Activated CD4-positive, alpha-beta T cell treated with anti-CD3 and anti-CD28 coated beads for 24 hours (primary cell): Measurements from ENCODE around the gene FBXW11.

Source experiments
- DNase-seq, 2 donors: peaks; one replicate each; pipeline ENCODE4 v3.0.0-alpha.2; 2020; ENCODE audit warnings: low read depth in 2 of 2

The FBXW11 gene

DNA sequence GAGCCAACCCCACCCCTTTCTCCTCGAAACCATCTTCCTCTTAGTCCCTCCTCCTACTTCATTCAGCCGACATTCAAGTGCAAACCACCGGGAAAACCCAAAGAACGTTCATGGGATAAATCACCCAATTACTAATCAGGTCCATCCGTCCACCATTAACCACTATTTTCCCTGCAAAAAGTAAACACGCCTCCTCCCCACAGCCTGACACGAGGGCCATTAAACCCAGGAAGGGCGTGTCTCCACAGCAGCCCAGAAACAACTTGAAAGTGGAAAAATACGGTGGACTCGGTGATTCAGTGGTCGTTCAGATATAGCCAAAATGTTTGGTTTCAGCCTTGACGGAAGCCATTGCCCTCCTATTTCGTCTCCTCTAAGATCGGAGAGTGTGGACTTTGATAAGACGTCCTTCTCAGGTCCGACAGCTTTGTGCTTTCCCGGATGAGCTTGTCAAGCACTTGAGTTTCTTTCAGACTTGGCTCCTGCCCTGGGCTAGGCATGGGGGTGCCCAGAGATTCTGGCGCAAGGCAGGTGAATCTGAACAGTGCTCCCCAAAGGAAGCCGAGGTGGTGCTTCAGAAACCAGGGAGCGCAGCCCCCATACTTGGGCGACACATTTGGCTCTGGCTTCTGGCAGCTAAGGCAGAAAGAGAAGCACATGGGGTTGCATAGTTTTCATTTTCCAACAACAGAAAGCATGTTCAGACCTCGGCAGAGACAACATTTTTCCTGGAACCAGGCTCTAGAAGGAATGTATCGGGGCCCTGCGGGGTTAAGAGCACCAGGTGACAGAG, 164.3 kb downstream of the FBXW11 start:
- no peak for DNase-seq

DNA sequence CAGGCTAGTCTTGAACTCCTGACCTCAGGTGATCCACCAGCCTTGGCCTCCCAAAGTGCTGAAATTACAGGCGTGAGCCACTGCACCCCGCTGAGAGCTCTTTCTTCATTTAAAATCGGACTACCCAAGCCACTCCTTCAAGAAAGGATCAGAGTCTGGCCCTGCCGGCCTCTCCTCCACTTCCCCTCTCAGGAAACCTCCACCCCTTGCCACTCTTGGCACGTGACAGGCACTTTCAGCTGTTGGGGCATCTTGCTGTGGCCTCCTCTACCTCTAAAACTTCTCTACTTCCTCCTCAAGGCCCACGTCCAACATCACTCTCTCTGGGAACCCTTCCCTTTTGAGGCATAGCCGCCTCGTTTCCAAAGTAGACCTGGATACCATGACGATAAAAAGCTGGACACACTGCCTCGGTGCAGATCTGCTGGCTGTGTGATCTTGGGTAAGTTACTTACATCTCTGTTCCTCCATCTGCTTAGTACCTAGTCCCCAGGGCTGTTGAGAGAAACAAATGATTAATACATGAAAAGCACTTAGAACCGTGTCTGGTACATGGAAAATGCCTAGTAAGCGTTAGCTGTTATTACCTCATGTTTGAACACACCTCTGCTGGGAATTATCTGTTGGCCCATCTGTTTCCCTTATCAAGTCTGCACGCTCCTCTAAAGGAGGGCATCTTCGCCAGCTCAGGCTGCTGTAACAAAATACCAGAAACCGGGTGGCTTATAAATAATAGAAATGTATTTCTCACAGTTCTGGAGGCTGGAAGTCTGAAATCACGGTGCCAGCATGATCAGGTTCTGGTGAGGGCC, 165.5 kb downstream of the FBXW11 start:
- no peak for DNase-seq

DNA sequence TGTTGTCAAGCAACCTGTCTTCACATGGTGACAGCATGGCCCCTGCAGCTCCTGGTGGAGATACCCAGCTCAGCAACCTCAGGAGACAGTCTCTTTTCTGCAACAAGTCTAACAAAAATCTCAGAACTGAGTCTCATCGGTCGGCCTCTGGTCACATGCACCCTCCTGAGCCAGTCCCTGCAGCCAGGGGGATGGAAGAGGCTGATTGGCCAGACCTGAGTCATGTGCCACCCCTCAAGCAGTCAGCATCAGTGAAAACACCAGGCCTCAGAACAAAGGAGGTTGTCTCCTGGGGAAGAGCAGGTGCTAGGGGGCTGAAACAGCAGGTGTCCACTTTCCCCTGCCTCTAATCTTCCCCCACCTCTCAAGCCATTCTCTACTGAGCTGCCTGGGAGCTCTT, 166.4 kb downstream of the FBXW11 start:
- DNase-seq = no peak

DNA sequence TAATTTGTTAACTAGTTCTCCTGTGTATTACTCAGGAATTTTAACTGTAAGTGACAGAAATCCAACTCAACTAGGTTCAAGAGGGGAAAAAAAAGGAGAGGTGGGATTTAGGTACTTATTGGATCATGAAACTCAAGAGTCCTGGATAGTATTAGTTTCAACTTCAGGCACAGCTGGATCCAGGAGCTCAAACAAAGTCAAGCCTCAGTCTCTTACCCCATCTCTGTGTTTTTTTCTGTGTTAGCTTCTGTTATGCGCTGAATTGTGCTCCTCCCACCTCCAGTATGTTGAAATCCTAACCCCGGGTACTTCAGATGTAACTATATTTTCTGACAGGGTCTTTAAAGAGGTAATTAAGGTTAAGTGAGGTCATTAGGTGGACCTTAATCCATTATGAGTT, 167.3 kb downstream of the FBXW11 start:
- DNase-seq = no peak

DNA sequence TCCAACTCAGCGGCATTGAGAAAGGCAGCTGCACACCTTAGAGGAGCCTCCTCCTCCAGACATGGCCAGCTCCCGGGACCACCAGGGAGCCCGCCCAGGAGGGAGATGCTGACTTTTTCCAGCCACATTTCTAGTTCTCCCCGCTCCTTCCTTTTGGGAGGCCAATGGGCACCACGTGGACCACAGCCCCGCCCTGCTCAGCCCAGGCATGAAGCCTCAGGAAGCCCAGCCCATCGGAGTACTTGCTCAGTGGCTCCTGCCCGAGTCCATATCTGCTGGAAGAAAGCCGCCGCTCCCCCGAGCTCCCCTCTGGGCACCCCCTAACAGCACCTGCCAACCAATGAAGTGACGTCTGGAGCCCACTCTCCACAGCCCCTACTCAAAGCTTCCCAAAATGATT, 168.4 kb downstream of the FBXW11 start:
- DNase-seq = no peak

DNA sequence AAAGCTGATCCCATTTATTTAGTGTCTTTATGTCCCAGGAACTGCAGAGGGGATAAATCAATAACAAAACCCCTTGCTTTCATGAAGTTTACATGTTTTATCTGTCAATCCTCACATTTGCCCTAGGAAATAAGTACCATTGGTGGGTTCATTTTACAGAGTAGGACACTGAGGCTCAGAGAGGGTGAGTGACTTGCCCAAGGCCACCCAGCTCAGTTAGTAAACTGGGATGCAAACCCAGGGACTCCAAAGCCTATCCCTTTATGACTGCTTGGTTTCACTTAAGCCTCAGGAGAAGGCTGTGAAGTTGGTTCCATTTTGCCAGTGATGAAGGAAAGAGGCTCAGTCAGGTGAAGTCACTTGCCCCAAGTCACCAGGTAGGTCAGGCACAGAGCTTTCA, 168.9 kb downstream of the FBXW11 start:
- no peak for DNase-seq

DNA sequence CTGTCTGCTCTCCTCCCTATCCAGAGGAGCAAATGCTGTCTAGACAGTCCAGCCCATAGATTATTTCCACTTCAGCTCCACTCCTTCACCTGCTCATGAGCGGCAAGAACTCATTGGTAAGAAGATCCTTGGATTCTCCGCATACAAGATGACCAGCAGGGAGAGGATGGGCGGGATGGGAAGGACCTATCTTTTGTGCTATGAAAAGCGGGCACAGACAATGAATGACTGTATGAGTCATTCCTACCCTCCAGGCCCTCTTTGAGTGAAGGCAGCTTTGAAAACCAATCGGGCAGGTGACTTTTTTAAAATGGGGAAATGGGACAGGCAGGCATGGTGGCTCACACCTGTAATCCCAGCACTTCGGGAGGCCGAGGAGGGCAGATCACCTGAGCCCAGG, 171.4 kb downstream of the FBXW11 start:
- DNase-seq = no peak

DNA sequence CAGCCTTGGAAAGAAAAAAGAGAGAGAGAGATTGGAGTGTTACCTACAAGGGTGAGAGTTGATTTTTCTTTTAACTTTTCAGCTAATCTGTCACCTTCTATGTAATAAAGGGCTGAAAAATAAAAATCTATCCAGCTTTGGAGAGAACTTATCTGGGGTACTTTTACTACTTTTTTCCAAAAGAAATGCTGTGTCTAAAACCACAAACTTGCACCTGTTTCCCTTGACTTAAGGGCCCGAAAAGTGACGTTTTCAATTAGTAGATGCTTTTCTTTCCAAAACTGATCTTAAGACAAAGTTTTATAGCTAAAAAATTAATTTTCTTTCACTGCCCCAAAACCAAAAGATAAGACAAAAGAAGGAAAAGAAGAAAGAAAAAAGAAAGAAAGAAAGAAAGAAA, 172.0 kb downstream of the FBXW11 start:
- DNase-seq = no peak

DNA sequence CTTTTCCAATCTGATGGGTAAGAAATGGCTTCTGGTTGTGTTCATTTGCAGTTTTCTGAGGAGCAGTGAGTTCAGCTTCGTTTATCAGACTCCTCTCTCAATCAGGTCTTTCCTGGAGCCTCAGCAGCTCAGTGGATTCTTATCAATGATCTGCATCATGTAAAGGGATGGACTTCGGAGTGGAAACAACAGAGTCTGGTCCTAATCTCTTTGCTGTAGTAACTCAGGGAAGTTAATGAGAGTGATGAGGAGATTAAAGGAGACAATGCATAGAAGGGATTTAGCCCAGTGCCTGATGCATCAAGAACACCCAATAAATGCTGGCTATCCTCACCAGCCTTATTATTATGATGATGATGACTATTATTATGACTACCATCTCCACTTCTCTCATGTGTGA, 173.7 kb downstream of the FBXW11 start:
- DNase-seq = no peak

DNA sequence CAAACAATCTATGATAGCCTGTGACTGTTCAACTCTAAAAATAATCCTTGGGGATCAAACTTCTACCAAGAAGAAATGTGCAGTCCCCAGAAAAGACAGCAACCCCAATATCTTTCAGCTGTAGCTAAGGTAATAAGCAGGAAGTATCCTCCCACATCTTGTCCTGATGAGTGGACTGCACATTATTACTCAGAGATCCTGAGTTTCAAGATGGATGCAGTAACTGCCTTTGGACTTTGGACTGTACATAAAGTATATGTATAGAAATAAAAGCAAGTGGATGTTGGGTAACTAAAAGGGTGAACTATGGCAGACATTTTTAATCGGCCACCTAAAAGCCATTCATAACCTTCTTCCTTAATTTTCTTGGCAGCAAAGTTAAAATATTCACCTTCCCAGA, 175.8 kb downstream of the FBXW11 start:
- DNase-seq = no peak

DNA sequence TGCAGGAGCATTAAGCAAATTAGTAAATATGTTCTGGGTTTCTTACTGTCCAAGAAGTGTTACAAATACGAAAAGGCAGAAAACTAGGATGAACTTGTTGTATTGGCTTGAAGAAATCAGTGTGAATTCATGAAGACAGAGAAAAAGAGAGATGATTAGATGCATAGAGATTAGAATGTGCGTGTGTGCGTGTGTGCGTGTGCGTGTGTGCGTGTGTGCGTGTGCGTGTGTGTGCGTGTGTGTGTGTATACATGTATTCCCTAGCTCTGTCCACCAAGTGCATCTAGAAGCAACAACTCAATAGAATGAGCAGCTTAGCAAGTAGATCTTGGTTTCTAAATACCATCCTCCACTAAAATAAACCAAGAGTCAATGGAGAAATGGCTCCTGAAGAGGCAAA, 179.3 kb downstream of the FBXW11 start:
- DNase-seq = no peak

DNA sequence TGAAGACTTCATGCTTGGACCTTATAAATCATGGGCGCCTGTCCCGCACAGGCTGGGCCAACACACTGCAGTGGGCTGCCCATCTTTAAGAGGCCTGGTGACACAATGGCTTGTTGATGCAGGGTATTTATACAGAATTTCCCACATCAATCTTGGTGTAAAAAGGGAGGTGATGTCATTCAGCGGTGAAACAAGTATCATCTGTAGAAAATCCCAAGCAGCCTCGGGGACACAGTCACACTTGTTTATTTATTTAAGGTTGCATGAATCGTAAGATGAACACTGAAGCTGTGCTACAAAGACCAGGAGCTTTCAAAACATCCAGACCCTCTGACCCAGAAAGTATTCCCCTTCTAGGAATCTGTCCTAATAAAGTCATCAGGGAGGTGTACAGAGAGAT, 180.3 kb downstream of the FBXW11 start:
- DNase-seq = no peak

DNA sequence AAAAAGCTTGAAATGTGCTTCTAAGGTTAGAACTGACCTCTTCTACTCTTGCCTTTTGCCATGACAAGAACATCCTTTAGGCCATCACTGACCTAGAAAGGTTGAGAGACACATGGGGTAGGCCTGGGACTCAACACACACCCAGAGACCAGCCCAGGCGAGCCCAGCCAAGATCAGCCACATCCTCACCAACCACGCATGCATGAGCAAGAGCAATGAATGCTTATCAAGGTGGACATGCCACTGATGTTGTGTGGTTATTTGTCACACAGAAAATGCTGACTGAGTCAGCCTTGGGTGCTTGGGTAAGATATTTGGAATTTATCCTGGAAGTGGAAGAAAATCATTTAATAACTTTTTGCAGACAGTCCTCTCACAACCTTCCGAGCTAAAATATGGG, 181.4 kb downstream of the FBXW11 start:
- no peak for DNase-seq

DNA sequence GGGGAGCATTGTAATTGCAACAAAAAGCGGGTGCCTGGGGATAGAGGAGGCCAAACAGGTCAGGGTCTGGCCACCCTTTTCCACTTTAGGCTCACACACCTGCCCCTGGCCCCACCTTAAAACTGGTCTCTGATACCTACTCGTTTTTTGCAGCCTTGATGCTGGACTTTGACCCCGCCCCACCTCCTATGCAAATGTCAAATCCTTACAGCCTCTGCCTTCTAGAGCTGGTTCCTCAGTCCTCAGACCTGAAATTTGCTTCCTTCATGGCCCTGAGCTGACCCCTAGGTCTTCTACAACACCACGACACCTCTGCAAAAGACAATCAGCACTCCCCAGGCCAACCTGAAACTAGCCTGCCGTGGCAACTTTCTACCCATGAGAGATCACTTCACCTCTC, 183.2 kb downstream of the FBXW11 start:
- no peak for DNase-seq

DNA sequence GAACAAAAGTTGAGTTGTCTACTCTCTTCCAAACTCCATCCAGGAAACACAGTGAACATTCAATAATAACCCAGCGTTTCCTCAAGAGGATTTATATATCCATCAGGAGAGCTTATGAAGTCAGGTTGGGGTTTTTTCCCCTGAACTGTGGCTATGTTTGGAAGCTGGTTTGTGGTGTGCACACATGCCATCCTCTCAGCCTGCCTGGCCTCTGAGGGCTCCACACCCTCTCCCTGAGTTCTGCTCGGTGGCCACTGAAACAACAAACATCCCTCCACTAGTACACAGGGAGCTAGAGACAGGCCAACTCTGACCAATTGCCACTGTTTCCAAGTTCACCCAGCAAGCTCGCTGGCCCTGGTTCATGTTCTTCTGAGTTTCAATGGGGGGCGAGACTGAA, 185.2 kb downstream of the FBXW11 start:
- DNase-seq = no peak

DNA sequence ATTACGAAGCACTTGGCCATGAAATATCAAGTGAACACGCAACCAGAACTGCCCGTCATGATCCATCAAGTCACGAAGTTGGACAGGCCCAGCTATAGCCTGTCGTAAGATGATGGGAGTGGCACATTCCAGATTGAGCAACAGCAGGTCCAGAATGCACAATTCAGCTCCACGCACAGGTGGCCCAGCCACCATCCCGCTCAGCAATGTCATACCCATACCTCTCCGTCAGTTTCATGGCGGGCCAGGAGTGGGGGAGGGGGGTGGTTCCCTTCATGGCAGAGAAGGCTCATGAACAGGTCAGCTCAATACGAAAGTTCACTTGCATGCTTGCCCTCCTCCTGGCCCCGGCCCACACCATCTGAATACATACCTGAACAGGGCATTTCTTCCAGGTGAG, 185.9 kb downstream of the FBXW11 start:
- no peak for DNase-seq

DNA sequence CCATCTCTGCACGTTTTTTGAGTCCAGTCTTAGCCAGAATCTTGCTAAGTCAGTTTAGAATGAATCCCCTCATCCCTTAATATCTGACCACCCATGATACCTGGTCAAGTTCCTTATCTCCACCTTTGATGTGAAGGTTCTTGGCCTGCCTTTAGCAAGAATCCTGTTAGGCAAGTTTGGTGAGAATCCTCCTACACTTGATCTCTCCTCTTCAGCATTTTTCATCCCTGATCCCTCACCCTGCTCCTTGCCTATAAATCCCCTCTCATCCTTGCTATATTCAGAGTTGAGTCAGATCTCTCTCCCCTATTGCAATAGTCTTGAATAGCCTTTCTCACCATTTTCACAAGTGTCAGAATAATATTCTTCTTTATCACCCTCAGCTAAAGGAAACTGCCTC, 189.8 kb downstream of the FBXW11 start:
- DNase-seq = no peak

DNA sequence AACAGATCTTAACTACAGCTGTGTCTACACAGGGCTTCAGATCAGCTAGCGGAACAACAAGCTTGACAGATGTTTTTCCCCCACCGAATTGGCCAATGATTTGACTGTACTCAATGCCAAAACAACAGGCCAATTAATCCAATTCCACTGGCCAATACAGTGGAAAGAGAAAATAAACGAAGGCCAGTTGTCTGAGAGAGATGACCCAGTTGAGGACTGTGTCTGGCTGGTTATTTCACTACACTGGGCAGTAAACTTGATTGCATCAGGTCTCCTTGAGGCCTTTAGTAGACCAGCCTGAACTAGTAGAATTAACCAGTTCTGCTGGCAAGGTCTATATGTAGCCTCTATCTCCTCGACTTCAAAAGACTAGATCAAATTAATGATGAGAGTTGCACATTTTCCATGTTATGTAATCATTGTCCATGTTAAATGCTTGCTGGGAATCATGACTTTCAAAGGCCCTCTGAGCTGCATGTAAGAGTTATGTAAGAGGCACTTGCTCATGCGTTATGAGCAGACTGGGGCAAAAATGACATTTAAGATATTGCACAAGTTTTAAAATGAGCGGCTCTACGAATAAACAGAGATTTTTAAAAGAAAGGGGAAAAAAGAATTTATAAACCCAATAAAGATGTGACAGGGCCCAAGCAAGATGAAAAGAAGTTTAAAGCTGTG, 192.5 kb downstream of the FBXW11 start:
- no peak for DNase-seq

DNA sequence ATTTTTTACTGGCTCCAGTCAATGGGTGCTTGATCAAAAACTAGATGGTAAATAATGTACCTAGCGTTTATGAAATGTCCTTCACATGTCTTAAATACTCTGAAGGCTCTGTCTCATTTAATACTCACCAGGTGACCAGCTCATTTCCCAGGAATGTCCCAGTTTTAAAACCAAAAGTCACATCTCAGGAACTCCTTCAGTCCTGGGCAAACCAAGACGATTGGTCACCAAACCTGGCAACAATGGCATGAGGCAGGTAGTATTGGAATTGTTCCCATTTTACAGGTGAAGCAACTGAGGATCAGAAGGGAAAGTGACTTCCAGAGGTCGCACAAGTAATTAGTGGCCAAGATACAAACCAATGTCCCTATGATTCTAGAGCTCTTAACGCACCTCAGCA, 193.2 kb downstream of the FBXW11 start:
- no peak for DNase-seq
